ENCODE data around the gene TMEM243. TPM values are rescaled to one million over a fixed set of nuclear protein-coding genes. Genes with fewer than 3 reads are reported as not detected.

TMEM243 gene
- total and polyA plus RNA-seq, 10 of the 15 experiments (the other 5 are each of a cell fraction or from before 2014, with no cell fraction given): 47.8 to 170 (median 77.9) TPM

DNA sequence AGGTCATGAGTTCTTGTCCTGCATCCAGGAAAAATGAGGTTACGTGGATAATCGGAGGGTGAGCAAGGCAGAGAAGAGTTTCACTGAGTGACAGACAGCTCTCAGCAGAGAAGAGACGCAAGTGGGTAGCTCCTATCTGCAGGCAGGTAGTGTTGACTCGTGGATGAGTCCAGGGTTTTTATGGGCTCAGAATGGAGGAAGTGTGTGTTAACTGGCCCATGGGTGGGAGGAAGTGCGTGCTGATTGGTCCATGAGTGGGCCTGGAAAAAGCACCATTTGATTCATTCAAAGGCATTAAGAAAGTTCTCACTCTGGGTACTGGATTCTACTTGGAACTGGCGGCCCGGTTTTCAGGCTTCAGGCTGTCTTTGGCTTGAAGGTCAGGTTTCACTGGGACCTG is 72.0 kb downstream of the TMEM243 start:
- SMC1A ChIA-PET (ENCODE audit: uncharacterized antibody, unreplicated experiment): interaction anchor here (0.6 to 4.2 kb wide), 10 partner anchors 20 to 270 kb away, joined by 3 to 32 read pairs (median 6); no protein-coding TSS in a partner anchor
- H3K4me3 ChIP-seq: no peak overlapping the region
- WGBS (ENCODE audit: insufficient coverage, insufficient replicate concordance, low lambda C conversion rate, missing lambda C conversion rate): 93% methylated on average over 7 of the region's 7 CpGs
- in situ Hi-C loops (cut with MboI): loop anchor here (5.0 kb wide), 2 partner anchors 90 to 210 kb away; partner anchors contain the start of gene ELAPOR2
- peaks cover 9% of the 10 kb centered on the region for H3K79me2 ChIP-seq (ENCODE audit: control insufficient read depth, insufficient read depth, low read length)
- ATAC-seq: no peak
- CTCF ChIA-PET: interaction anchor here (0.9 to 3.3 kb wide), 14 partner anchors 20 to 235 kb away, joined by 3 to 42 read pairs (median 6); partner anchors contain the start of gene ELAPOR2
- POLR2A ChIA-PET: interaction anchor here (2.4 kb wide), 1 partner anchor 73 kb away, joined by 5 read pairs; no protein-coding TSS in a partner anchor
- TF ChIP-seq NBN (IDR thresholded peaks at IDR 0.05): no peak
- TF ChIP-seq SRF (IDR thresholded peaks at IDR 0.05; ENCODE audit: low read depth in 2 of 2, low read length in 2 of 2): no peak
- TF ChIP-seq RAD21 (IDR thresholded peaks at IDR 0.05; ENCODE audit: insufficient read depth, low read depth, low read length): no peak
- TF ChIP-seq USF1 (IDR thresholded peaks at IDR 0.05; ENCODE audit: borderline replicate concordance, extremely low read length, insufficient read depth, low read depth, low read length): no peak
- TF ChIP-seq RUNX3 (IDR thresholded peaks at IDR 0.05; ENCODE audit: low read length): no peak
- TF ChIP-seq KDM1A (IDR thresholded peaks at IDR 0.05; ENCODE audit: borderline replicate concordance): no peak
- TF ChIP-seq LARP7 (IDR thresholded peaks at IDR 0.05): no peak
- no peak for TF ChIP-seq SMC3 (IDR thresholded peaks at IDR 0.05; ENCODE audit: borderline replicate concordance, low read length)
- no peaks in the 10 kb centered on the region for H3K9me3 ChIP-seq (replicated peaks; ENCODE audit: control insufficient read depth, insufficient read depth, low read length)
- no peaks in the 10 kb centered on the region for H4K20me1 ChIP-seq (ENCODE audit: control insufficient read depth, insufficient read depth)
- no TSS peak for BruUV-seq (replicated peaks)
- no peak overlapping the region for H3K4me2 ChIP-seq (ENCODE audit: control insufficient read depth, insufficient read depth)
- RAD21 ChIA-PET (ENCODE audit: unreplicated experiment): interaction anchor here (1.2 to 1.7 kb wide), 3 partner anchors 202 to 221 kb away, joined by 4 to 11 read pairs (median 11); no protein-coding TSS in a partner anchor
- FAIRE-seq: no peak
- H3K4me1 ChIP-seq (ENCODE audit: control insufficient read depth, insufficient read depth, low read length): peaks cover 19% of the 10 kb centered on the region
- no peak overlapping the region for H2AFZ ChIP-seq (ENCODE audit: control insufficient read depth, low read depth, low read length)
- no peak overlapping the region for H3K9ac ChIP-seq (ENCODE audit: control insufficient read depth, insufficient read depth, low read length)
- intact Hi-C loops (cut with micrococcal nuclease; ENCODE audit: unreplicated experiment): no loop called here
- H3K36me3 ChIP-seq (ENCODE audit: control insufficient read depth in 2 of 2, insufficient read depth in 2 of 2, low read length in 1 of 2): no peaks in the 10 kb centered on the region
- H3K27me3 ChIP-seq (replicated peaks in 1 of 2; ENCODE audit: control insufficient read depth in 2 of 2, insufficient read depth in 2 of 2, low read length in 1 of 2): no peaks in the 10 kb centered on the region
- no peak overlapping the region for H3K27ac ChIP-seq (ENCODE audit: control insufficient read depth, insufficient read depth)
- no peak for DNase-seq (ENCODE audit: low read depth, low spot score)

Data from GM12878 (cell line).